GM19025 (cell line): ENCODE measurements around the gene SEPHS1.
"Not testable (repeated sequence)": the region's sequence is repeated elsewhere in the genome, so short reads cannot be mapped to it uniquely, and the experiment has no call there.

Experiments used
- ATAC-seq: cut with Tn5 transposase; IDR thresholded peaks from one replicate; pipeline ENCODE4 v1.9.1; 2021; ENCODE audit warnings: mild to moderate bottlenecking, low read depth, moderate library complexity; ENCODE audit not compliant: unreplicated experiment

Gene SEPHS1

GRCh38 chr10:13330980-13331379 is 17.1 kb downstream of the SEPHS1 start:
- ATAC-seq: not testable (repeated sequence)

GRCh38 chr10:13329565-13329964 is 18.5 kb downstream of the SEPHS1 start:
- ATAC-seq: no peak

GRCh38 chr10:13328613-13329012 is 19.5 kb downstream of the SEPHS1 start:
- no peak for ATAC-seq

- ATAC-seq: no peak
These were observed 20.0 kb downstream of the SEPHS1 start for GRCh38 chr10:13328126-13328525.

- ATAC-seq: no peak
These were observed 20.6 kb downstream of the SEPHS1 start for GRCh38 chr10:13327534-13327933.

GRCh38 chr10:13322615-13323148 is 25.4 kb downstream of the SEPHS1 start:
- no peak for ATAC-seq

GRCh38 chr10:13321576-13321975 is 26.5 kb downstream of the SEPHS1 start:
- ATAC-seq: no peak

- no peak for ATAC-seq
These were observed 28.9 kb downstream of the SEPHS1 start for GRCh38 chr10:13319166-13319565.

- no peak for ATAC-seq
These were observed 30.6 kb downstream of the SEPHS1 start for GRCh38 chr10:13317474-13317873.

- no peak for ATAC-seq
These were observed 31.3 kb downstream of the SEPHS1 start for GRCh38 chr10:13316635-13317311.

GRCh38 chr10:13315361-13315760 is 32.7 kb downstream of the SEPHS1 start:
- ATAC-seq: no peak

GRCh38 chr10:13311177-13311575 is 36.9 kb downstream of the SEPHS1 start:
- no peak for ATAC-seq

GRCh38 chr10:13310518-13311176 is 37.4 kb downstream of the SEPHS1 start:
- no peak for ATAC-seq

GRCh38 chr10:13309792-13310191 is 38.3 kb downstream of the SEPHS1 start:
- ATAC-seq: no peak

GRCh38 chr10:13308096-13308495 is 40.0 kb downstream of the SEPHS1 start:
- no peak for ATAC-seq

- no peak for ATAC-seq
These were observed 42.0 kb downstream of the SEPHS1 start for GRCh38 chr10:13306103-13306502.

GRCh38 chr10:13302821-13303555 is 45.1 kb downstream of the SEPHS1 start:
- no peak for ATAC-seq

- peak; percentile 83 for ATAC-seq
These were observed 48.4 kb downstream of the SEPHS1 start, which contains the start of gene PHYH for GRCh38 chr10:13299437-13300287. Gene PHYH (minus strand): TSS chr10:13300064. CDS start chr10:13300042, 22 bp downstream.

- ATAC-seq: no peak
These were observed 49.2 kb downstream of the SEPHS1 start for GRCh38 chr10:13298748-13299436.

GRCh38 chr10:13296476-13296875 is 51.6 kb downstream of the SEPHS1 start:
- no peak for ATAC-seq
